OCI-LY7 (cell line): ENCODE measurements around the gene KRTAP10-12. TPM values are rescaled to one million over a fixed set of nuclear protein-coding genes. Genes with fewer than 3 reads are reported as not detected.

ENCODE experiments used
- BruUV-seq: library from RNA; stranded (reverse); fragments of 400-500 nt; replicated peaks from 2 replicates; lab custom pipeline; 2021; lab: Mats Ljungman, UMichigan
- CTCF ChIA-PET: fragments of 300-600 bp; sonication (Branson Sonifier 250); formaldehyde crosslinking; loops from one replicate; lab custom pipeline; 2022; ENCODE audit warnings: antibody characterized with exemption; ENCODE audit not compliant: unreplicated experiment; lab: Charles Lee
- POLR2A ChIA-PET: fragments of 300-600 bp; sonication (Branson Sonifier 250); formaldehyde crosslinking; loops from one replicate; lab custom pipeline; 2022; ENCODE audit warnings: antibody characterized with exemption; lab: Charles Lee
- DNase-seq: peaks from one replicate; pipeline ENCODE4 v3.0.0-alpha.2; 2015; ENCODE audit warnings: low spot score
- H2AFZ ChIP-seq: fragments of 200-600 bp; sonication (generic), shearing (Covaris generic); 2 replicates; pipeline ENCODE4 v1.6.1; 2014; ENCODE audit warnings: mild to moderate bottlenecking, antibody characterized with exemption, low read length, moderate library complexity
- H3K27ac ChIP-seq: fragments of 200-600 bp; sonication (generic); 2 replicates; pipeline ENCODE4 v1.5.1; 2014; ENCODE audit warnings: mixed run types, low read depth, mild to moderate bottlenecking, moderate library complexity, low read length, inconsistent platforms; ENCODE audit not compliant: poor library complexity, severe bottlenecking
- H3K36me3 ChIP-seq: fragments of 200-600 bp; sonication (generic); 2 replicates; pipeline ENCODE4 v1.6.1; 2014; ENCODE audit warnings: mild to moderate bottlenecking, antibody characterized with exemption, low read length, moderate library complexity, mixed read lengths; ENCODE audit not compliant: insufficient read depth
- H3K4me1 ChIP-seq: fragments of 200-600 bp; sonication (generic); 2 replicates; pipeline ENCODE4 v1.5.1; 2014; ENCODE audit warnings: mild to moderate bottlenecking, low read length; ENCODE audit not compliant: insufficient read depth, poor library complexity, severe bottlenecking
- H3K4me2 ChIP-seq: fragments of 200-600 bp; sonication (generic); 2 replicates; pipeline ENCODE4 v1.6.1; 2014; ENCODE audit warnings: mild to moderate bottlenecking, low read length
- H3K4me3 ChIP-seq: fragments of 200-600 bp; sonication (generic); 2 replicates; pipeline ENCODE4 v1.5.1; 2014; ENCODE audit warnings: mild to moderate bottlenecking, low read depth, low read length; ENCODE audit not compliant: poor library complexity, severe bottlenecking
- H3K79me2 ChIP-seq: fragments of 200-600 bp; sonication (generic); 2 replicates; pipeline ENCODE4 v1.6.1; 2016; ENCODE audit warnings: low read depth, mild to moderate bottlenecking, low read length, moderate library complexity, mixed read lengths; ENCODE audit not compliant: insufficient read depth
- H3K9me2 ChIP-seq: fragments of 200-600 bp; sonication (generic); 2 replicates; pipeline ENCODE4 v1.6.1; 2016; ENCODE audit warnings: mild to moderate bottlenecking, low read length, mixed read lengths; ENCODE audit not compliant: insufficient read depth
- H3K9me3 ChIP-seq: fragments of 200-600 bp; sonication (generic); 2 replicates; pipeline ENCODE4 v1.6.1; 2014; ENCODE audit warnings: mild to moderate bottlenecking, mixed run types, low read length, mixed read lengths
- H4K20me1 ChIP-seq: fragments of 200-600 bp; sonication (generic); 2 replicates; pipeline ENCODE4 v1.6.1; 2014; ENCODE audit warnings: mild to moderate bottlenecking, antibody characterized with exemption, low read length, moderate library complexity, mixed read lengths; ENCODE audit not compliant: insufficient read depth
- CTCF ChIP-seq: fragments of 200-600 bp; sonication (generic); conservative IDR thresholded peaks from 2 replicates; pipeline ENCODE4 v1.5.1; 2014; ENCODE audit warnings: mild to moderate bottlenecking, antibody characterized with exemption, low read length, moderate library complexity, mixed read lengths
- EZH2phosphoT487 ChIP-seq: fragments of 200-600 bp; sonication (generic); IDR thresholded peaks from 2 replicates; pipeline ENCODE4 v1.6.1; 2018; ENCODE audit warnings: low read depth, borderline replicate concordance, mild to moderate bottlenecking, mixed run types, antibody characterized with exemption, low read length, moderate library complexity, mixed read lengths
- intact Hi-C: fragments of 100-400 bp; cut with micrococcal nuclease; formaldehyde crosslinking; loops from one replicate; pipeline ENCODE4 v1.10.0; 2022; ENCODE audit not compliant: unreplicated experiment
- total RNA-seq, 2 experiments: library from RNA; depleted of rRNA in 1 of 2; stranded (reverse); fragments of >200 nt in 1 of 2; shearing (Covaris generic) in 1 of 2; gene quantifications; 2 replicates each; pipeline ENCODE4 v1.2.3, GENCODE V29; 2014 to 2022

The KRTAP10-12 gene
- total RNA-seq, 2 experiments from 2014 or later, result not detected

- intact Hi-C loops, result no loop called here
- H3K4me1 ChIP-seq, result no peaks in the 10 kb centered on the region
- H3K27ac ChIP-seq, result no peak overlapping the region
- no peaks in the 10 kb centered on the region for H3K79me2 ChIP-seq
- no peaks in the 10 kb centered on the region for H3K36me3 ChIP-seq
- H3K4me2 ChIP-seq, result no peak overlapping the region
- no peak for TF ChIP-seq CTCF
- H2AFZ ChIP-seq, result no peak overlapping the region
- no peak overlapping the region for H3K4me3 ChIP-seq
- no TSS peak for BruUV-seq
- no peak for DNase-seq
- no peaks in the 10 kb centered on the region for H3K9me2 ChIP-seq
- no peaks in the 10 kb centered on the region for H4K20me1 ChIP-seq
- CTCF ChIA-PET, result no interaction called here
- peaks cover 7% of the 10 kb centered on the region for H3K9me3 ChIP-seq
- POLR2A ChIA-PET, result no interaction called here
These were observed 48.2 kb upstream of the KRTAP10-12 start for GRCh38 chr21:44648557-44649311.

GRCh38 chr21:44649521-44650100 is 47.4 kb upstream of the KRTAP10-12 start:
- Histone ChIP-seq H2AFZ (no peak overlapping the region), H3K4me2 (no peak overlapping the region), H3K36me3 (no peaks in the 10 kb centered on the region), H3K27ac (no peak overlapping the region), H3K9me3 (peaks cover 5% of the 10 kb centered on the region), H3K4me3 (no peak overlapping the region), H3K9me2 (no peaks in the 10 kb centered on the region), H3K4me1 (no peaks in the 10 kb centered on the region), H3K79me2 (no peaks in the 10 kb centered on the region), H4K20me1 (no peaks in the 10 kb centered on the region)
- ChIA-PET CTCF (no interaction called here), POLR2A (no interaction called here)
- no TSS peak for BruUV-seq
- DNase-seq, result no peak
- no peak for TF ChIP-seq EZH2phosphoT487
- TF ChIP-seq CTCF, result no peak
- intact Hi-C loops, result no loop called here
